ENCODE data around the gene PSMB5.

The PSMB5 gene

DNA sequence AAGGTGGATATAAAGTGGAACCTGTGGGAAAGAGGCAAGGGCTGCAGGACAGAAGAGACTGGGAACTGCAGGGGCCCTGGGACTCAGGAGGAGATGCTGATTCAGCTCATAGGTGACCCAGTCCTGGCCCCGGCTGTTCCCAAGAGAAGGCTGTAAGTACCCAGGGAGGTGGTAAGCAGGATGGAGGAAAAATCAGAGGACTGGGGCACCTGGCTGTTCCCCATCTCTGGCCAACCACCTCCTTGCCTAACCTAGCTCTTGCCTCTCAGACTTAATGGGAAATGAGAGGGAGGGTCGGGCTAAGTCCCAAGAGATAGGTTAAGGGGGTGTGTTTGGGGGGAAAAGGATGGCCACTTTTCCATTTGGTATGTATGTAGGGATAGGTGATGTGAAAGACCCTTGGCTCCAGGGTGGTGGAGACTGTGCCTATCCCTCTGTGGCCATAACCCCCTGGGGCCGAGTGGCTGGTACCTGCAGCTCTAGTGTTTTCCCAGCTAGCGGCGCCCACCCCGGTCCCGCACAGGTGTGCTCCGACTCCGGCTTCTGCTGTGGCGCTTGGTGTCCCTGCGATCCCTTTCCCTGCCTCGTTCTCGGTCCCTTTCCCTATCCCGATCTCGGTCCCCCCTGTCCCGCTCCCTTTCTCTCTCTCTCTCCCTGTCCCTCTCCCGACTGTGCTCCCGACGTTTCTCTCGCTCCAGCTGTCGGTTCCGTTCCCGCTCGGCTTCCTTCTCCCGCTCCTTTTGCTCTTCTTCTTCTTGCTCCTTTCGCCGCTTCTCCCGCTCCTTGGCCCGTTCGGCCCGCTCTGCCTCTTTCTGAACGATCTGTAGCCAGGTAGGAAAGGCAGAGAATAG lies 24.2 kb upstream of the PSMB5 start:
- no peak for DNase-seq

DNA sequence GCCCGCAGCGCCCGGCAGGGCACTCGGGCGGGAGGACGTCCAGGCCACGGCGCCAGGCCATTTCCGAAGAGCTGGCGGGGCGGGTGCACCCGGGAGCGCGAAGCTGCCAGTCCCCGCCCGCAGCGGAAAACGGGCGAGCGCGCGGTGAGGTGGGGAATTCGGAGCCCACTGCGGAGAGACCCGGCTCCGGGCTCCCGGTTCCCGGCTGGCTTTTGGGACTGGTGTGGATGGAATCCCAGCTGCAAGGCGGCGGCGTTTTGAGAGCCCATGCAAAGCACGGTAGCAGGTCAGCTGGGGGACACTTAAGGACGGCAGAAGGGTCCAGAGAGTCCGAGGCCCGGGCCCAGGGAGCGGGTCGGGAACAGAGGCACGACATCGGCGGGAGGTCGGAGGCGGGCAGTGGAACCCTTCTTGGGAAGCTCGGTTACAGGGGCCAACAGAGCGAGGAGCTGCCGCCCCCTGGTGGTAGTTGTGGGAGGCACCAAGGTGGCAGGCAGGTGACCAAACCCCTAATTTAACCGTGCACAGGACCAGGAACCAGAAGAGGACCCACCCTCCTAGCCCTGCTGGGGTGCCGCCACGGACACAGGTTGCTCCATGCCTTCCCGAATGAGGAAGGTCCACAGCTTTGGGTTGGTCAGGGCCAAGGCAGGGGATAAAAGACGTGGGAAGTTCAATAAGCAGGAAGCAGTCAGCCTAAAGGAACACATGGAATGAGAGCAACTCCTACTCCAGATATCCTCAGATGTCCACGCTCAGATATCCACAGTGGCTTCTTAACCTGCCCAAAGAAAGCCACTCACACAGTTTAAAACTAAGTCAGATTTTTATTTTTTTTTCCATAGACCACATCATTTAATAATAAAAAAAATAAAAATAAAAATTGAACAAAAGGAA lies 23.3 kb upstream of the PSMB5 start:
- peak; percentile 82 for DNase-seq

DNA sequence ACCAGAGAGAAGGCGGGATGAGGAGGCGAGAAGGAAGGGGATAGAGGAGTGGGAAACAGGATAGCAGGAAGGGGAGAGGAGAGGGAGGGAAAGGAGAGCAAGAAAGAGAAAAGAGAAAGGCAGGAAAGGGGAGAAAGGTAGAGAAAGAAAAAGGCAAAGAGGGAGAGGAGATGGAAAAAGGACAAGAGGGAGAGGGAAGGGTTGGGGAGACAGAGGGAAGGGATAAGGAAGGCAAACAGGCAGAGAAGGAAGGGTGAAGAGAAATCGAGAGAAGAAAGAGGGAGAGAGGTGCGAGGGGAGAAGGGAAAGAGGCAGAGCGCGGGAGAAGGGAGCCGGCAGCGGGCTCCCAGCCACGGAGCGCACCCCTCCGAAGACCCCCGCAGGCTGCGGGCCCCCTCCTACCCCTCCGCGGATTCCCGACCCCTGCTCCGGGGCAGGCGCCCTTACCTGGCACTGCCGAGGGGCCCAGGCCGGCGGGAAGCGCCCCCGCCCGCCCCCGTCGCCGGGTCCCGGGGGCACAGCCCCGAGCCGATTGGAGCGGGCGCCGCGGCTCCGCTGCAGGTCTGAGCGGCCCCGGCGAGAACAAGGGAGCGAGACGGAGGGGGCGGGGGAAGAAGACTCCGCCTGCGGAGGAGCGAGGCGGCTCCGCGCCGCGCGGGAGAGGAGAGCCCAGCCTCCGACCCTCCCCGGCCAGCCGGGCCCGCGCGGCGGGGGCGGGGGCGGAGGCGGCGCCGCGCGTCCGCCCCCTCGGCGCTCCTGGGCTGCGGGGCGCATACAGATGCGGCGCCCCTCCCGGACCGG lies 22.5 kb upstream of the PSMB5 start, which contains the start of gene CDH24:
TSS of gene CDH24 (minus strand) at position 565 of the 801 bp plus-strand sequence. CDS start 1,787 bp downstream, outside the sequence.
- DNase-seq, result peak; percentile 71

DNA sequence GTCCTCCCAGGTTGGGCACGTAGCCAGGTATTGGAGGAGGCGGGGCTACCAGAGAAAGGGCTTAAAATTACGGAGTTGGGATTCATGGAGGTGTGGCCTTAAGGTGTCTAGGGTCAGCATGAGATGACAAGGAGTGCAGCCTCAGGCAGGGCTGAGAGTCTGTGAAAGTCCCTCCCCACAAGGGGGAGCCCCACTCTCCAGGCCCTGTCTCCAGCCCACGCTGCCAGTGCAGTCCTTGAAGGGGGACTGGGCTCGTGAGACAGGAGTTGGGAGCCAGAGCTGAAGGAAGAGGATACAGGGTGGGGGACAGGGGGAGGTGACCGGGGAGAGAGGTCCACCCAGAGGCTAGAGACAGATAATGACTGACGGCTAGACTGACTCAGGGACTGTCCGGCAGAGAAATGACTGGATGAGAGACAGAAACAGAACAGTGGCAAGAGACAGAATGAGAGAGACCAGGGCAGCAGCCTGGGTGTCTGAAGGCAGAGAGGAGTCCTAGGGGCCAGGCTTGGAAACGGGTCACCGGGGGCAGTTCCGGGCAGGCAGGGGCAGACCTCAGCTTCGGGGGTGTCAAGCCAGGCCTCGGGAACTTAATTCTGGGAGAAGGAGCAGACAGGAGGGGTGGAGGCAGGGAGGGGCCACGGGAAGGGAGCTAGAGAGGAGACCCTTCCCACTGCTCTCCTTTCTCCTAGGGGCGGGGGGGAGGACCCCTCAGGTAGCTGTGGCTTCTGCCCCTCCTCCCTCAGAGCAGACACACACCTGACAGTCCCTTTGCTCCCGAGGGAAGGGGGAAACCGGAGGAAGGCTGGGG lies 21.6 kb upstream of the PSMB5 start:
- peak; percentile 68 for DNase-seq

DNA sequence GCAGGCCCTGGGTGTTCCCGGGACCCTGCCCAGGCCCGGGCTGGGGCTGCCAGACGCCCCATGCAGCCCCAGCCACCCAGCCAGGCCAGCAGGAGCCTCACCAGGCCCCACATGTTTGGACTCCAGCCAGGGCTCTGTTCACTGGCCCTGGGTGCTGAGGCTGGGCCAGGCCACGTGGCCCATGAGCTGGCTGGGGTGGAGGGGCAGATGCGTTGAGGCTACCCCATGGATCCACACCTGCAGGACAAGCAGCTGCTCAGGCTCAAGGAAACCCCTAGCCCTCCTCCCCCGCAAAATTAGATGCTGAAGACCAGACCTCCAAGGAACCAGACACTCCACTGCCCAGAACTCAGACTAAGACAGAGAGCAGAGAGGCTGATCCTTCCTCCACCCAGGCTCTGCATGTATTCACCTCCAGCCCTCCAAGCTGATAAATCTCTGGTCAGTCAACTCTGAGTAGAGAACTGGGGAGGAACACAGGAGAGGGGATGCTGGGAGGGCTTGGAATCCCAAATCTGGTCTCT lies 21.0 kb upstream of the PSMB5 start:
- no peak for DNase-seq

DNA sequence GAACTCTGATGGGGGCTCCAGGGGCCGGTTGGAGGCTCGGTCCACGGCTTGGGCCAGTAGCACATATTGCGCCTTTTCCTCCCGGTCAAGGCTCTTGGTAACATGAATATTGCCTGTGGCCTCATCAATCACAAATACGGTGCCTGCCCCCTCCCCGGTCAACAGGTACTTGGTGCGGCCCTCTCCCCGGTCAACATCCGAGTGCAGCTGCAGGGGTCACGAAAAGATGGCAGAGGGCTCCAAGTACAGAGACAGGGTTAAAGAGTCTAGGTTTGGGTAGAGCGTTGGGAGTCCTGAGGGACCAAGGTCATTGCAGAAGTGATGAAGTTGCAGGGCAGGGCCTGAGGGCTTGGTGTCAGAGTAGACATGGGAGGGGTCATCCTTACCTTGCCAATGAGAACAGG lies 20.4 kb upstream of the PSMB5 start:
- DNase-seq, result no peak

DNA sequence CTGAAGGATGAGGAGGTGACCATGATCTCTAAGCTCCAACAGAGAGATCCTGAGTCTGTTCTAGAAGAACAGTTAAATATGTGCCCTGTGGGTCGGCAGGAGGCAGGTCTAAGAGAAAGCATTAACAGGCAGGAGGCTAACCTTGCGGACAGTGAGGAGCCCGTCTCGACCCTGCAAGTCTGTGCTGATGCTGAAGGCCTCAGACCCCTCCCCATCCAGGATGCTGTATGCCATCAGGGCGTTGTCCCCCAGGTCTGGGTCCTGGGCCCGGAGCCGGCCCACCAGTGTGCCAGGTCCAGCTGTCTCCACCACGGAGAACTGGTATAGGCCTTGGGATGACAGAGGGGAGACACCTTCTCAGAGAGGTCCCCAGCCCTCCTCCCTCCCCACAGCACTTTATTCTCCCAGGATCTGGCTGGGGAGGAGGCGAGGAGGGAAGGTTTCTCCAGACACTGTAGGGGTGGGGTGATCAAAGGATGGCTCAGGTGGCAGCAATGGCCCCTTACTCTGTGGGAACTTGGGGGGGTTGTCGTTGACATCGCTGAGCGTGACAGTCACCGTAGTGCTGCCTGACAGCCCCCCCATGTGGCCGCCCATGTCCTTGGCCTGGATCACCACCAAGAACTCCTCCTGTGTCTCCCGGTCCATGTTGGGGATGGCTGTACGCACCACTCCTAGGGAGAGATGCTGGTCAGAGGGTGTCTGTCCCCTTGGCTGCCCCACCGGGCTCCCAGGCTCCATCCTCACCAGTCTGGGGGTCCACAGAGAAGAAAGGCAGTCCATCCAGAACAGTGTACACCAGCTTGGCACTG lies 19.5 kb upstream of the PSMB5 start:
- no peak for DNase-seq

DNA sequence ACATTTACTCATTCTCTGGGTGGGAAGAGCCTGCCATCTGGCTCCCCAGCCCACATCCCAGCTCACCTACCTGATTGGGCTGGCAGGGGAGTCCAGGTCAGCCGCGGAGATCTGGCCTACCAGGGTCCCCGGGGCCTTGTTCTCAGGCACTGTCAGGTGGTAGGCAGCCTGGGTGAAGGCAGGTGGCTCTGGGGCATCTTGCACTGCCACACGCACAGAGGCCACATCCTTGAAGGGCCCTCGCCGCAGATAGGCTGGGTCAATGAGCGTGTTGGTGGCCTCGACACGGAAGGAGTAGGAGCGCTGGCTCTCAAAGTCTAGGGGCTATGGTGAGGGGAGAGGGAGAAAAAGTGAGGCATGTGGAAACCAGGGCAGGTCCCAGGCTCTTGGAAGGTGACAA lies 18.7 kb upstream of the PSMB5 start:
- no peak for DNase-seq

DNA sequence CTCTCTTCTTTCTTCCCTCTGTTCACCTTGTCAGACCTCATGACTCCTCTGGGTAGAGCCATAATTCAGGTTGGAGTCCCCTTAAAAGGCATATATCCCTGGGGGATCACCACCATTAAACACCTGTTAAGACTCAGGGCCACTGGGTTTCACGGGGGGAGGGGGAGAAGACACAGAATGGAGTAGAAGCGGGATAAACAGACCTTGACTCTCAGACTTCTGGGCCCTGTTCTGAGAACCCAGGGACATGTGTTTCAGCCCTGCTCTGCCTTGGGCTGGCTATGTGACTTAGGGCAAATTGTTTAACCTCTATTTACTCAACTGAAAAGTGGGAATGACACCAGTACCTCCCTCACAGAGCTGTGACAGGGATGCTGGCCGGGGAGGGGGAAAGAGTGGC lies 18.0 kb upstream of the PSMB5 start:
- DNase-seq, result no peak

DNA sequence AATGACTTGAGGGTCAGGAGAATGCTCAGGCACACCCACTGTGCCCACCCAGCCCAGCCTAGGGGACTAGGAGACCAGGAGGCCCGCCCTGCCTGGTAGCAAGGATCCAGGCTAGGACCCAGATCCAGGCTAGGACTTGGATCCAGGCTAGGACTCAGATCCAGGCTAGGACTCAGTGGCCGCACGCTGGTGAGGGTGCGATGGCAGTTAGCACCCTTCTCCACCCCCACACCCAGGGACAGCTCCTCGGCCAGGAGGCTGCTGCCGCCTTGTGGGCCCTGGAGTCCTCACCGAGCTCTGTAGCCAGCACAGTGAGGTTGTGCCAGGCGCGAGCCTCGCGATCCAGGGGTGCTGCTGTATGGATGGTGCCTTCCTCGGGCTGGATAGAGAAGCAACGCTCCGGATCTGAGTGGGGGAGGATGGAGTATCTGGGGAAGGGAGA lies 17.5 kb upstream of the PSMB5 start:
- DNase-seq, result no peak

DNA sequence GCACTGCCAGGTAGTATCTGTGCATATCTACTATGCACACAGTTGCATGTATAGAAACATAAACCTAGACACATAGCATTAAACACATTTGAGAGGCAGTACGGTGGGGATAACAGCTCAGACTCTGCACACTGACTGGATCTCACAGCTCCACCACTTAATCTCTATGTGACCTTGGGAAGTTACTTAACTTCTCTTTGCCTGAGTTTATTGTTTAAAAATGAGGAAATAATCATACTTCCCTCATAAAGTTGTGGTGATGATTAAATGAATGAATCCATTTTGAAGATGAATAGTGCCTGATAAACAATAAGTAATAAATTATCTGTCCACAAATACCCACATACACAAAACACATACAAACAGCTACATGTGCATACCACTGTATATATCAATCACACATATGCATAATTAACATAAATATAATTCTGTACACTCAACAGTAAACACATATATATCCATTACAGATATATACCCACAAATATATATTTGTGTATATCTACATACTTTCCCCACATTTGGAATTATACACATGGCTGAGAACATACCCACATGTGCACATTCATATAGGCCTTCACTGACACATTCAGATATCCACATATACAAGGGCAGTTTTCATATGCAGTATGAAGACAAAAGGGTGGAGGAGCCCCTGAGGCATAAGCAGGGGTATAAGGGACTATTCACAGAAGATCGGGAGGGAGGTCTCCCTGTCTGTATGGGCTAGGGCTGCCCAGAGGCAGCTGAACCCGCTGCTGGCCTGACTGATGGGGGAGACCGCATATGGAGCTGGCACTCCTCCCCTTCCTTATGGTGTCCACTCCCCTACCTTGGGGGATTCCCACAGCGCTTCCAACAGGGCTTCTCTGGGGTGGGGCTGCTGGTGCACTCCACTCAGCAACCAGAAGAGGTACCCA lies 16.7 kb upstream of the PSMB5 start:
- no peak for DNase-seq

DNA sequence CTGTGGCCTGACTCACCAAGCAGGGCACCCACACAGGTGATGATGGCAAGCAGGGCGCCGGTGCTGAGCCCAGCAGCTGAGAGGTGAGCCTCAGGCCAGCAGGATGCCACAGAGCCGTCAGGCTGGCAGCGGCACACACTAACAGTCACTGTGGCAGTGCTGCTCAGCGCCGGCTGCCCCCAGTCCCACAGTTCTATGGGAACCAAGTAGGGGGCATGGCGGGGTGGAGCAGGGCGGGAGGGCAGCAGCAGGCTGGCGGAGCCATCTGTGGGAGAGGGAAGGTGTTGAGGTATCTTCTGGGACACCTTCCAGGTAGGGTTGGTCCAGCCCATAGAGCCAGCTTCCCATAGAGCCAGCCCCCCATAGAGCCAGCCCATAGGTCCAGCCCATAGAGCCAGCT lies 14.3 kb upstream of the PSMB5 start:
- DNase-seq, result no peak

DNA sequence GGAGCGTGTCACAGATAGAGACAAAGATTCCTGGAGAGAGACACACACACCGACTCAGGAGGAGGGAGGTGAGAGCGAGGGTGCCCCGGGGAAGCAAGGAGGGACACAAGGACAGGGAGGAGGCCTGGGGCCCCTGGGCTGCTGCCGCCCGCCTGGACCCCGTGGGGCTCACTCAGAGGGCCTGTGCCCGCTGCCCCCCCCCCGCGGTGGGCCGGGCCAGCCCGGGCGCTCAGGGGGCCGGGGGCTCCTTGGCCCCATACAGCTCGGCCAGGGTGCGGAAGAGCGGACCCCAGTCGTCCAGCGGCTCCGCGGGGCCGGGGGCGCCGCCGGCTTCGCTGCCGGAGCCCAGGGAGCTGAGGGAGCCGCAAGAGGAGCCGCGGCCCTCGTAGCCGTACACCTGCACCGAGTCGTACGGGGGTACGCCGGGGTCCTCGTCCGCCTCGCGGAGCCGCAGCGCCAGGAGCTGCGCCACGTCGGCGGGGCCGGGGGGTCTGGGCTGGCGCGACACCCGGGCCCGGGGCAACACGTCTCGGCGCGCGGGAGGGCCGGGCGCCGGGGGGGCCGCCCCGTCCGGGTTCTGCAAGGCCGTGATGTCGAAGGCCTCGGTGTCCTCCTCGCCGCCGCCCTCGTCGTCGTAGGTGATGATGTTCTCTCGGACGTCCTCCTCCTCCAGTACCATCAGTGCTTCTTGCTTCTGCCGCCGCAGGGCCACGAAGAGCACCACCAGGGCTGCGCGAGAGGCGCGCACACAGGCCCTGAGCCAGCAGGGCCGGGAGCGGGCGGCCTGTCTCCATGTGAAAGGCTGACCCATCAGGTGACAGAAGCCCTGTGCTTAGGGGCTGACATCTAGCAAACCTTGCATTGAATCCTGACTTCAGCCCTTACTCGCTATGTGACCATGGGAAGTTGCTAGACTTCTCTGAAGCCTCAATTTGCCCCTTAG lies 13.3 kb upstream of the PSMB5 start:
- DNase-seq, result no peak

DNA sequence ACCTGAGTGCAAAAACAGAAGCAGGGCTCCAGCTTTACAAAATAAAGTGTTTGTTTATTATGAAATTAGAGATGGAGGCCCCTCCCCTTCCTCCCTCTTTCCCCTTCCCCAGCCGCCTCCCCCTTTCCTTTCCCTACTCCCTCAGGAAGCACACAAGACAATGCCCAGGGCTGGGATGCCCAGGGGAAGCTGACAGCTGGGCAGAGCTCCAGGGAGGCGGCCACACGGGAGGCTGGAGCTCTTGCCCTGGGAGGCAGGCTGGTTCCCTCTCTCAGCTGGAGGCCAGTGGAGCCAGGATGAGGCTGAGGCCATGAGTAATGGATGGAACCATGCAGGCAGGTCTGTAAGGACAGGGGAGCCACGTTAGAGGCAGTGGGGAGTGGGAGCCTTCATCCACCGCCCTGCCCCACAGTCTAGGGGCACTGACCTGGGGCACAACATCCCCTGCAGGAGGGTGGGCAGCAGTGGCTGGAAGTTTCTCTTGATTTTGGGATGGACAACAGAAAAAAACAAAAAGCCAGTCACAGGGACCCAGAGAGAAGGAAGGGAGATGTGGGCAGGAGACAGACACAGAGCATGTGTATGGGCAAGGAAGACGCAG lies 12.4 kb upstream of the PSMB5 start:
- peak; percentile 64 for DNase-seq

DNA sequence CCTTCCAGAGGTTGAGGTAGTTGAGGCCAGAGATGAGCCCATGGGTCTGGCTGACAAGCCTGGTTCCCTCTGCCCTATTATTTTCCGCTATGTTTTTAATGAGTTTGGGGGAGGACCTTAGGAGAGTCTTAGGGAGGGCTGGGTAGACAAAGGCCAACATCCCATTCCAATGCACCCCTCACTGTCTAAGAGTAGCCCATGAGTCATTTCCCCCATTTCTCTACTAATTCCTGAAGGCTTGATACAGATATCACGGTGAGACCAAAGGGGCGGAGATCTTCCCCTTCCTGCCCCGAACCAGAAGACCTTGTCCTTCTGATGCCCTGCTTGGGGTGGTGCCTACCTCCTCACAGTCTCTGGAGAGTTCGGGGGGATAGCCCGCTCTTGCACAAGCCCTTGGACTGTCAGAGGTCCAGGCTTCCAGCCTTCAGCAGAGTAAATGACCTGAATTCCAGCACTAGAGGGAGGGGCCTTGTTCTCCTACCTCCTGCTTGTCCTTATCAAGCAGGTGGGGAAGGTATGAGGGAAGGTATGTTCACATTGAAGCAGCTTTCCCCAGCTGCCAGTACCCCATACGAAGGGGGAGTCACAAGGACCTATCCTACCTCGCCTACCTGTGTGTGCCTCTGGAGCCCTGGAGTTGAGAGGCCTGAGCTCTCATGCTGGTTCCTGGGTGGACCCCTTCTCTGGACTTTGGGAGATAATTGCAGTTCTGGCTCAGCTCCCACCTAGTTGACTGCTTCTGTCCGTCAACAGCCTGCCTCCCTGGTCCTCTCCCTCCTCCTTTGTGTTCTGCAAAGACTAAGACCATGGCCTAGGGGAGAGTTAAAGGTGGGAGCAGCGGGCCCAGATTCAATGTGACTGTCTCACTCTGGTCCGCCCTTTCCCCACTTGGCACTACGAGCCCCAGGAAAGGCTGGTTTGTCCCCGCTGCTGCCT lies 11.0 kb upstream of the PSMB5 start:
- peak; percentile 12 for DNase-seq

DNA sequence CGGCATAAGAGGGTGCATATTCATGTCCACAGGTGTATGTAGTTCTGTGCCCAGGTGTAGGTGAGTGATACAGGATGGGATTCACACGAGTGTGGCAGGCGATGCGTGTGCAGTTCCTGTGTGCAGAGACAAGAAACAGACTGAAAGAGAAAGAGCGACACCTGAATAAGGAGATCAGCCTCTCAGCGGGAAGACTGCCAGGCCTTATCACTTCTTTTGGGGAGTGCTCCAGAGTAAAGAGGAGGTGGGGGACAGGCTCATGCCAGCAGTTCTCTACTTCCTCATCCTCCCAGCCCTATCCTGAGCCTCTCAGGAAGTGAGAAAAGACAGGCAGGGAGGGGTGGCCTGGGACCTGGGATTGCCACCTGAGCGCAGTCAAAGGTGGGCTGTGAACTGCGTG lies 10.1 kb upstream of the PSMB5 start:
- DNase-seq, result no peak

DNA sequence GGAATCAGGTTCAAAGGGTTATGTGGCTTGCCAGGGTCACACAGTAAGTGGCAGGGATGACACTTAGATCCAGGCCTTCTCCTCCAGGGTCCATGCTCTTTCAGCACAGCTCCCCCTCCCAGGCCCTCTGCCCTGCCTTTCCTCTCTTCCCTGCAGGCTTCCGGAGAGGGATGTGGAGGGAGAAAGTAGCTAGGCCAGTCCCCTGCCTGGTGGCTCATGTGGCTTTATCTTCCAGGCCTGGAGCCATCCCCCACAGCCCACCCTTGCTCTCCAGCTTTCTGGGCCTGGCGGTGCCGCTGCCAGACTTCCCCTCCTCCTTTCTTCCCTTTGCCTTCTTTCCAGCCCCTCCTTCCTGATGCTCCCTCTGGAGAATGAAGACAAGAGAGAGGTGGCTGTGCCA lies 9.1 kb upstream of the PSMB5 start:
- DNase-seq, result no peak

All from fibroblast of skin of scalp (primary cell).